ENCODE data around the gene TREX2.

Gene TREX2

GRCh38 chrX:153464116-153464515 is 18.3 kb upstream of the TREX2 start:
- CTCF ChIA-PET: no interaction called here
- POLR2A ChIA-PET: no interaction called here
- TF ChIP-seq, protein P1, sequence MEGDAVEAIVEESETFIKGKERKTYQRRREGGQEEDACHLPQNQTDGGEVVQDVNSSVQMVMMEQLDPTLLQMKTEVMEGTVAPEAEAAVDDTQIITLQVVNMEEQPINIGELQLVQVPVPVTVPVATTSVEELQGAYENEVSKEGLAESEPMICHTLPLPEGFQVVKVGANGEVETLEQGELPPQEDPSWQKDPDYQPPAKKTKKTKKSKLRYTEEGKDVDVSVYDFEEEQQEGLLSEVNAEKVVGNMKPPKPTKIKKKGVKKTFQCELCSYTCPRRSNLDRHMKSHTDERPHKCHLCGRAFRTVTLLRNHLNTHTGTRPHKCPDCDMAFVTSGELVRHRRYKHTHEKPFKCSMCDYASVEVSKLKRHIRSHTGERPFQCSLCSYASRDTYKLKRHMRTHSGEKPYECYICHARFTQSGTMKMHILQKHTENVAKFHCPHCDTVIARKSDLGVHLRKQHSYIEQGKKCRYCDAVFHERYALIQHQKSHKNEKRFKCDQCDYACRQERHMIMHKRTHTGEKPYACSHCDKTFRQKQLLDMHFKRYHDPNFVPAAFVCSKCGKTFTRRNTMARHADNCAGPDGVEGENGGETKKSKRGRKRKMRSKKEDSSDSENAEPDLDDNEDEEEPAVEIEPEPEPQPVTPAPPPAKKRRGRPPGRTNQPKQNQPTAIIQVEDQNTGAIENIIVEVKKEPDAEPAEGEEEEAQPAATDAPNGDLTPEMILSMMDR (IDR thresholded peaks at IDR 0.05; ENCODE audit: control extremely low read depth, extremely low read depth, low read depth, missing control alignments): no peak
- DNase-seq (ENCODE audit: extremely low spot score): no peak

GRCh38 chrX:153463556-153463955 is 17.7 kb upstream of the TREX2 start:
- POLR2A ChIA-PET: no interaction called here
- CTCF ChIA-PET: no interaction called here
- DNase-seq (ENCODE audit: extremely low spot score): no peak
- TF ChIP-seq, protein P1 (IDR thresholded peaks at IDR 0.05; ENCODE audit: control extremely low read depth, extremely low read depth, low read depth, missing control alignments): no peak

DNA sequence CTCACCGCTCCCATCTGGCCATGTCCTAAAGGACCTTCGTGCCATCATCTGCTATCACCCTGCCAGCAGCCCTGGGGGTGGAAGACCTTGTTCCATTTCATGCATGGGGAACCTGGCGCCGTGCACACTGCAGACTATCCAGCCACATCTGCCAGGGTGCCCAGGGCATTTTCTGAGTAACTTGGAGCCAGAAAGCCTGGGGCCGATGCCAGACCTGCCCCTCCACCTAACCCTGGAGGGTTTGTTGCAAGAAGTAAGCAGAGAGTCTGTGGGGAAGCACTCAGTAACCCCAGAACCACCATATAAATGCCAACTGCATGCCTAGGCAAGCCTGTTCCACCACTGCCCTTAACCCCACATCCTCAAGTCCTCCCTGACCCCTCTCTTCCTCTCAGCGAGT is 17.2 kb upstream of the TREX2 start:
- no peak for DNase-seq (ENCODE audit: extremely low spot score)
- TF ChIP-seq, protein P1 (IDR thresholded peaks at IDR 0.05; ENCODE audit: control extremely low read depth, extremely low read depth, low read depth, missing control alignments): no peak
- ChIA-PET CTCF (no interaction called here), POLR2A (no interaction called here)

- DNase-seq (ENCODE audit: extremely low spot score): no peak
- ChIA-PET CTCF (no interaction called here), POLR2A (no interaction called here)
- TF ChIP-seq, protein P1 (IDR thresholded peaks at IDR 0.05; ENCODE audit: control extremely low read depth, extremely low read depth, low read depth, missing control alignments): no peak
Observed at GRCh38 chrX:153462291-153462690, 16.4 kb upstream of the TREX2 start.

DNA sequence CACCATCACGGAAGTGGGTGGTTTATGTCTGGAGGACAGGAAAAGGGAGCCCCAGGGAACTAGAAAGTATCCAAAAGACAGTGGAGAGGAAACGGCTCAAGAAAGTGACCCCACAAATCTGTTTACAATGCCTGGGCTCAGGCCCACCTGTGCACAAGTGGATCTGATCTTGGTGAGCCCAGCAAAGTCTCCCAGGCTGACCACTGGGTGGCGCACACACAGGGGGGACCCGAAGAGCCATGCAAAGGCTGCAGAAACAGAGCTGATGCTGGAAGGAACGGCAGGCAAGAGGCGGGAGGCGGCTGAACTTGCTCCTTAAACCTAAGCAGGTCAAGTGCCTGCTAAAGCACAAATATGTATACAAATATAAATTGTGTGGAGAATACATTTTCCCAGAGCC is 15.0 kb upstream of the TREX2 start:
- ChIA-PET POLR2A (no interaction called here), CTCF (interaction anchor here (0.6 to 1.8 kb wide), 7 partner anchors 9 to 519 kb away, joined by 3 to 7 read pairs (median 4); partner anchors contain the start of gene HAUS7)
- DNase-seq (ENCODE audit: extremely low spot score): peak; percentile 61
- TF ChIP-seq, protein P1 (IDR thresholded peaks at IDR 0.05; ENCODE audit: control extremely low read depth, extremely low read depth, low read depth, missing control alignments): peak; percentile 70

GRCh38 chrX:153459986-153460385 is 14.1 kb upstream of the TREX2 start:
- ChIA-PET POLR2A (no interaction called here), CTCF (interaction anchor here (1.3 to 1.8 kb wide), 2 partner anchors 10 to 22 kb away, joined by 4 to 5 read pairs; partner anchors contain the start of gene HAUS7)
- TF ChIP-seq, protein P1 (IDR thresholded peaks at IDR 0.05; ENCODE audit: control extremely low read depth, extremely low read depth, low read depth, missing control alignments): no peak

DNA sequence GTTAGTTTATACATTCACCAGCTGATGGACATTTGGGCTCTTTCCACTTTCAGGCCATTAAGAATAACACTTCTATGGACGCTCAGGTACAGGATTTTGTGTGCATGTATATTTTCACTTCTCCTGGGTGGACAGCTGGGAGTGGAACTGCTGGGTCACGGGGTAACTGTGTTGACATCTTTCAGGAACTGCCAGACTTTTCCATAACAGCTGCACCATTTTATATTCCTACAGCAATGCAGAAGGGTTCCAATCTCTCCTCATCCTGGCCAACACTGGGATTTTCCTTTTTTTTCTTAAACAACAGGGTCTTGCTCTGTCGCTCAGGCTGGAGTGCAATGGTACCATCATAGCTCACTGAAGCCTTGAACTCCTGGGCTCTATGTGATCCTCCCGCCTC is 12.6 kb upstream of the TREX2 start:
- TF ChIP-seq, protein P1 (IDR thresholded peaks at IDR 0.05; ENCODE audit: control extremely low read depth, extremely low read depth, low read depth, missing control alignments): no peak
- ChIA-PET POLR2A (no interaction called here), CTCF (interaction anchor here (1.4 to 3.1 kb wide), 2 partner anchors 14 to 20 kb away, joined by 3 to 15 read pairs; partner anchors contain the start of gene HAUS7)
- DNase-seq (ENCODE audit: extremely low spot score): no peak

More at GRCh38 chrX:153459986-153460385, 14.1 kb upstream of the TREX2 start:
- DNase-seq (ENCODE audit: extremely low spot score): no peak

Data from GM10248 (cell line).